HG02938 (cell line): ENCODE results near the gene SYNGR2.
"Not testable (repeated sequence)": the region's sequence is repeated elsewhere in the genome, so short reads cannot be mapped to it uniquely, and the experiment has no call there.

Experiments used
- ATAC-seq: cut with Tn5 transposase; IDR thresholded peaks from one replicate; pipeline ENCODE4 v1.9.1; 2021; ENCODE audit warnings: mild to moderate bottlenecking, moderate library complexity; ENCODE audit not compliant: unreplicated experiment

The SYNGR2 gene

DNA sequence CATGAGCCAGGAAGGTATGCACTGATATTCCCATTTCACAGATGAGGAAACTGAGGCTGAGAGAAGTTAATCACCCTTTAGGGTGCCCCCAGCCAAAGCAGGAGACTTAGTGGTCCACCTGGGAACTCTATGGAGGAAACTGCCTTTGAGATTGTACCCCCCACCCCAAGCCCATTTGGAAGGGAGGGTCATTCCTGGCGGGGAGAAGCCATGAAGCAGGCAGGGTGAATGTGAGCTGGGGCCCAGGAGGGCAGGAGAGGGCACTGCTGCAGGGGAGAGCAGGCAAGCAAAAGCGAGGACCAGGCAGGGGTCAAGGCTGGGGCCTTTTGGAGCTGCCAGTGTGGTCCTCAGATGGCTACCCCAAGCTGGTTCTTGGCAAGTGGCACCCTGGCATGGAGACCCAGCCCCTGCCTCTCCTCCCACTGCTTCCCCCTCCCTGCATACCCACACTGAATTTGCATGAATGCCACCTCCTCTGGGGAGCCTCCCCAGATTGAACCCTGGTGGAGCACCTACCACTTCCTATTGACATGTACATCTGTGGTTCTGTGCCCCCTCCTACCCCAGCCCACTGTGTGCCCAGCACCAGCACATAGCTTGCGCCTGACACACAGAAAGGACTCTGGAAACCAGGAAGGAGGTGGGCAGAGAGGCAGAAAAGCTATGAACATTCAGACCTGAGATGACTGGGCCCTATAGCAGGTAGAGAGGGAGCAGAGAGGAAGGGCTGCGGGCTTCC lies 38.9 kb upstream of the SYNGR2 start:
- no peak for ATAC-seq

DNA sequence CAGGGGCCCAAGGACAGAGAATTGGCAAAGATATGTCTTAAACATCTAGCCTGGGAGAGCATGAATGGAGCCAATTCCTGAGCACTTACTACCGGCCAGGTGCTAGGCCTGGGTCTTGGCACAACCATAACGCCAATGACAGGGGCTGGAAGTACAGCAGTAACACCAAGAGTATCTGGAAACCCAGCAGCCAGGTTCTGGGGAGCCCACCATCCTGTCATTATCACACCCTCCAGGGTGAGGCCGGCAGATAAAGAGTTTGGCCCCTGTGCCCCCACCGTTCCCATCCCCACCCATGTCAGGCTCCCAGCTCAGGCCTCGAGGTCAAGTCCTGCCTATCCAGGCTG lies 38.3 kb upstream of the SYNGR2 start:
- ATAC-seq, result no peak

DNA sequence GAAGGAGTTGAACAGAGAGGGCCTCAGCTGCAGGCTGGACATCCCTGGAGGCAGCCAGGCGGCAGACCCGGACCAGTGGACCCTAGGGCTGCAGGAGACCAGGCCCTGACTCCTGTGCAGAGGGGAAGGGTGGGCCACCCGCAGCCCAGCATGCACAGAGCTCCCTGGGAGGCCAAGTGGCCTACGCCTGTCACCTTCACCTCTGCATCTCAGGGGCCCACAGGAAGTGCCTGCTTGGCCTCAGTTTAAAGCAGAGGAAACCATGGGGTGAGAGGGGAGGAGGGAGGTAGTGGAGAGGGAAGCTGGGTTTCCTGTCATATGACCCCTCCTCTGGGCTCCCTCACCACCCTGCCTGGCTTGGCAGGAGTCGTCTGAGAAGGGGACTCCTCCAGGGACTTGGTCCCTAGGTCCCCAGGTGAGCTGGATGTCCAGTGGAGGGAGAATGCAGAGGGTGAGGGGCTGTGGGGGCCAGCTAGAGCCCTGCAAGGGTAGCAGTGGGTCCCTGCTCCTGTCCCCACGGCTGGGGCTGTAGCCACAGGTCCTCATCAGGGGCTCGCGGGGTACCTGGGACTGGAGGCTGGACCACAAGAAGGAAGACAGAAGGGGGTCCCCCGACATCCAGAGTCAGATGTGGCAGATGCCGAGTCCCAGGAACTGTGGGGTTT lies 37.8 kb upstream of the SYNGR2 start, which contains the start of gene TMC8:
Gene TMC8 (plus strand): TSS at position 335 of the 665 bp plus-strand sequence. CDS start 818 bp downstream, outside the sequence.
- ATAC-seq, result no peak

DNA sequence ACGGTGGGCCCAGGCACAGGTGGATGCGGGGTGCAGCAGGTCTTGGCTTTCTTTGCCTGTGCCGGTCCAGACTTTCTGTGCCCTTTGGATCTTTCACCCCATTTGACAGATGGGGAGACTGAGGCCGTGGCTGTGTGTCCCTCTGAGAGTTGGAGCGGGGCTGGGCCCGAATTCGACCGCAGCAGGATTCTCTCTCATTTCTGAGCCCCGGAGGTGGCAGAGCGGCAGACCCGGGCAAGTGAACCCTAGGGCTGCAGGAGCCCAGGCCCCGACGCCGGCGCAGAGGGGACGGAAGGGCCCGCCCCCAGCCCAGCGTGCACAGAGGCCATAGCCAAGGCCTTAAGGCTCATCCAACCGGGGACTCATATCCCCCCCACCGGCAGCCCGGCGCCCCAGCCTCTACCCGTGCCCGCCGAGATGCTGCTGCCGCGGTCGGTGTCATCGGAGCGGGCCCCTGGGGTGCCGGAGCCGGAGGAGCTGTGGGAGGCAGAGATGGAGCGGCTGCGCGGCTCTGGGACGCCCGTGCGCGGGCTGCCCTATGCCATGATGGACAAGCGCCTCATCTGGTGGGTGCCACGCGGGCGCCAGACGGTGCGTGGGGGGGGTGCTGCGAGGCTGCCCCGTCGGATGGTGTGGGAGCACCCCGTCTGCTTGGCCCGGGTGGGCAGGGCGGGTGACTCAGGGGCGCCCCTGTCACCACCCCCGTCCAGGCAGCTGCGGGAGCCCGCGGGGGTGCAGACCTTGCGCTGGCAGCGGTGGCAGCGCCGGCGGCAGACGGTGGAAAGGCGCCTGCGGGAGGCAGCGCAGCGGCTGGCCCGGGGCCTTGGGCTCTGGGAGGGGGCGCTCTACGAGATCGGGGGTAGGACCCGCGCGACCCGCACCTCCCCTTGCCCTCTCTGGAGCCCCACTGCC lies 37.0 kb upstream of the SYNGR2 start:
- no peak for ATAC-seq

DNA sequence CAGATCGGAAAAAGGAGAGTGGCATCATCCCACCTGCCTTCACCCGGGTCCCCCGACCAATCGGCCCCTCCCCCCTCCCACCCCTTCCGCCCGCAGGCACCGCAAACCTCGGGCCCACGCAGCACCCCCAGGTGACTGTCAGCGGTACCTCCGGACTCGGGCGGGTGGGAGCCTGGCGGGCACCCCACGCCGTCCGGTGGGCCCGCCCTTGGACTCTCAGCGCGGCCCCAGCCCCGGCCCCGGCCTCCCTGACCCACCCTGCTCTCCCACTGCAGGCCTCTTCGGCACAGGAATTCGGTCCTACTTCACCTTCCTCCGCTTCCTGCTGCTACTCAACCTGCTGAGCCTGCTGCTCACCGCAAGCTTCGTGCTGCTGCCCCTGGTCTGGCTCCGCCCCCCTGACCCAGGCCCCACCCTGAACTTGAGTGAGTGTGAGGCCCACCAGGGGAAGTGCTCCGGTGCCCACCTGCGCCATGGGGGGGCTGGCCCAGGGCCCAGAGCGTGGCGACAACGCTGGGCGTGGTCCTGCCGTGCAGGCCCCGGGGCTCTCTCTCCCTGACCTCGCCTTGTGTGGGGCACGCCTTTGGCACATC lies 36.2 kb upstream of the SYNGR2 start:
- no peak for ATAC-seq

DNA sequence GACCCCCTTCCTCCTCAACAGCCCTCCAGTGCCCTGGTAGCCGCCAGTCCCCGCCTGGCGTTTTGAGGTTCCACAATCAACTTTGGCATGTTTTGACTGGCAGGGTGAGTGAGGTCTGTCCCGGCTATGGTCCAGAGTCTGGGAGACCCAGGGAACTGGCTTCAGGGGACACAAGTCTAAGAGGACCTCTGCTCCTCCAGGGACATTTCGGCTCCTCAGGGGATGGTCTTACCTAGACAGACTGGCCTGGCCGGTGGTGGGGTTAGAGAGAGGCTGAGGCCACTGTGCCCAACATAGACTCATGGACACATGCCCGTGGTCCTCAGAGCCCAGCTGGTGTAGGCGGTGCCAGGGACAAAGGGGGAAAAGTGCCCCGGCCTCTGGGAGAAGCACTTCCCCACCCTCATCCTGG lies 35.6 kb upstream of the SYNGR2 start:
- ATAC-seq, result no peak

DNA sequence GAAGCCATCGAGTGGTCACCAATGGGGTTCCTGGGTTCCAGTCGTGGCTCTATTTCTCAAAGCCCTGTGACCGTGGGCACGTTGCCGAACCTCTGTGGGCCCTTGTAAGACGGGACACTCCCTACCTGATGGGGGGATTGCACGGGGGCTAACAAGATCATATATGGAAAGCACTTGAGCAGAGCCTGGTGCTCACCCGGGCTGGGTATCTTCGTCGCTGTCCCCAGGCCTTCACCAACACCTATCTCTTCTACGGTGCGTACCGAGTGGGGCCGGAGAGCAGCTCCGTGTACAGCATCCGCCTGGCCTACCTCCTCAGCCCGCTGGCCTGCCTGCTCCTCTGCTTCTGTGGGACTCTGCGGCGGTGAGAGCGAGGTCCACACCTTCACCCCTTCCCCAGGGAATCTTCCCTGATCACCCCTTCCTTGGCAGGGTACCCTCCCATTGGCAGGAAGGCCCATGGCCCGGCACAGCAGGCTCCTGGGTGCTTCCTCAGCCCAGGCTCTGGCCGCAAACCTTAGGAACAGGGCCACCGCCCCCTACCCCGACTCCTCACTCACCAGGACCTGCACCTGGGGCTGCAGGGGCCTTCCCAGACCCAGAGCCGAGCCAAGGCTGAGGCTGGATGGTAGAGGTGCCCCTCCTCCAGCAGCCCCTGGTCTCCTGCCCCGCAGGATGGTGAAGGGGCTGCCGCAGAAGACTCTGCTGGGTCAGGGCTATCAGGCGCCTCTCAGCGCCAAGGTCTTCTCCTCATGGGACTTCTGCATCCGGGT lies 35.0 kb upstream of the SYNGR2 start:
- ATAC-seq, result no peak

DNA sequence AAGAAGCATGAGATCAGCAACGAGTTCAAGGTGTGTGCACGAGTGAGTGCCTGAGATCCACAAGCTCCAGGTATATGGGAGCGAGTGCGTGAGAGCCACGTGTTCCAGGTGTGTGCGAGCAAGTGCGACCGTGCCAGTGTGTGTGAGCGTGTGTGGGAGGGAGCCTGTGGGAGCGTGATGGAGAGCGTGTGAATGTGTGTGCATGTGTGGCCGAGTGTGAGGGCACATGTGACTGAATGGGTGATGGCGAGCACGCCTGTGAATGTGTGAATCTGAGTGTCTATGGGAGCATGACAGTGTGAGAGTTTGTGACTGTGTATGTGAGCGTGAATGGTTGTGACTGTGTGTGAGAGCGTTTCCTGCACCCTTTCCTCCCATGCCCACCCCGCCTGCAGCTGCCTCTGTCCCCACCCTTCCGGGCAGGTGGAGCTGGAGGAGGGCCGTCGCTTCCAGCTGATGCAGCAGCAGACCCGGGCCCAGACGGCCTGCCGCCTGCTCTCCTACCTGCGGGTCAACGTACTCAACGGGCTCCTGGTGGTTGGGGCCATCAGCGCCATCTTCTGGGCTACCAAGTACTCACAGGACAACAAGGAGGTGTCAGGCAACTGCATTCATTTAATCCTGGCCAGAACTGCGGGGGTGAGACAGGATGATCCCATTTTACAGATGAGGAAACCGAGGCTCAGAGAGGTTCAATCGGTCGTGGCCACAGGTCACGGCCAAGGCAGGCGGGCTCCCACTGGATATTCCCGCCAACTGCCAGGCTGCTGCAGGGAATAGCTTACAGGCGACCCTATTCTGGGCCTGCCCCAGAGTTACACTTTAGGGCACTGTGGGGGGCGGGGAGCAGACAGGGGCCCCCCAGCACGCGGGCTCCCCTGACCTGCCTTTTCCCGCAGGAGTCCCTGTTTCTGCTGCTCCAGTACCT lies 34.1 kb upstream of the SYNGR2 start:
- no peak for ATAC-seq

DNA sequence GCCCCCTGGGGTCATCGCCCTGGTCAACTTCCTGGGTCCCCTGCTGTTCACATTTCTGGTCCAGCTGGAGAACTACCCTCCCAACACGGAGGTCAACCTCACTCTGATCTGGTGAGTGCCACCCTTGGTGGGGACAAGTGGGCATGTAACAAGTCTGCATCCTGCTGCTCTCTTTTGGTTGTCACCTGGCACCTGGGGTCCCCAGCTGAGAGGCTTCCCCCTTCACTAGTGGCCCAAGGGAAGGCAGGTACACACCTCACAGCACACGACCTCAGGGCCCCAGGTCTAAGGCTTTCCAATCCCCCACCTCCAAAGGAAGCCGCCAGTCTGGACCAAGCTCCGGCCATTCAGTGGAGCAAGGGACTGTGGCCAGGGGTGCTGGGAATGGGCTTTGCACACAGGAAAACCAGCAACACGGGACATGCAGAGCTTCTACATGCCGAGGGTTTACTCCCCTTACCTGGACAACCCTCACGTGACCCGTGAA lies 33.4 kb upstream of the SYNGR2 start:
- ATAC-seq, result no peak

DNA sequence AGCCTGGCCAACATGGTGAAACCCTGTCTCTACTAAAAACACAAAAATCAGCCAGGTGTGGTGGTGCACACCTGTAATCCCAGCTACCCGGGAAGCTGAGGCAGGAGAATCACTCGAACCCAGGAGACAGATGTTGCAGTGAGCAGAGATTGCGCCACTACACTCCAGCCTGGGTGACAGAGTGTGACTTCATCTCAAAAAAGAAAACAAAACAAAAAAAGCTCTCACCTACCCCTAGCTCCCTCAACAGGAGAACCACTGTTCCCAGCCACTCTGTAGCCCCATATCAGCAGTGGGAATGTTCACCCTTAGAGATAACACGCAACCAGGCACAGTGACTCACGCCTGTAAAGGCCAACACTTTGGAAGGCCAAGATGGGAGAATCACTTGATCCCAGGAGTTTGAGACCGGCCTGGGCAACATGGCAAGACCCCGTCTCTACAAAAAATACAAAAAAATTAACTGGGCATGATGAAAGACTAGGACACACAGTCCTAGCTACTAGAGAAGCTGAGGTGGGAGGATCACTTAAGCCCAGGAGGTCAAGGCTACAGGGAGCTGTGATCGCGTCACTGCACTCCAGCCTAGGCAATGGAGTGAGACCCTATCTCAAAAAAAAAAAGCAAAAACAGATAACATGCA lies 32.4 kb upstream of the SYNGR2 start:
- no peak for ATAC-seq

DNA sequence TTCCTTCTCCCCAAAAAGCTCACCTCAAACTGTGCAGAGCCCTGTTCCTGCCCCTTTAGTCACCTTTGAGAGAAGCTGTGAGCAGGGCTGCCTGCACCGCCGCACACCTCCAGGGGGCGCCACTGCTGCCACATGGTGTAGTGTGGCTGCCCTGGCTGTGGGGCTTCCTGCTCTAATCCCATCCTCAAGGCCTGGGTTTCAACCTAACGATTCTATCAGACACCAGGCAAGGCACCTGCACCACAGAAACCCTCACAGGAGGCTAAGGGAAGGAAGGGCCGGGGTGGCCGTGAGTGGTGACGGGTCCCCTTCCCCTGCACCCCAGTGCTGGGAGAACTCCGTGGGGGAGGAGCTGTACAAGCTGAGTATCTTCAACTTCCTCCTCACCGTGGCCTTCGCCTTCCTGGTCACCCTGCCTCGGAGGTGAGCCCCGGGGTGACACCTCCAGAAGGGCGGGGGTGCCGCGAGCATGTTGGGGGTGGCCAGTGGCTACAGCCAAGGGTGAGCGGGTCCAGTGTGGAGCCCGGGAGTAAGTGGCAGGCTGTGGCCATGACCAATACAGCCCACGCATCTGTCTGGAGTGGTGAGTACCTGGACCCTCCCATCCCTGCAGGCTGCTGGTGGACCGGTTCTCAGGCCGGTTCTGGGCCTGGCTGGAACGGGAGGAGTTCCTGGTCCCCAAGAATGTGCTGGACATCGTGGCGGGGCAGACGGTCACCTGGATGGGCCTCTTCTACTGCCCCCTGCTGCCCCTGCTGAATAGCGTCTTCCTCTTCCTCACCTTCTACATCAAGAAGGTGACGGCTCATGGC lies 30.8 kb upstream of the SYNGR2 start:
- no peak for ATAC-seq

DNA sequence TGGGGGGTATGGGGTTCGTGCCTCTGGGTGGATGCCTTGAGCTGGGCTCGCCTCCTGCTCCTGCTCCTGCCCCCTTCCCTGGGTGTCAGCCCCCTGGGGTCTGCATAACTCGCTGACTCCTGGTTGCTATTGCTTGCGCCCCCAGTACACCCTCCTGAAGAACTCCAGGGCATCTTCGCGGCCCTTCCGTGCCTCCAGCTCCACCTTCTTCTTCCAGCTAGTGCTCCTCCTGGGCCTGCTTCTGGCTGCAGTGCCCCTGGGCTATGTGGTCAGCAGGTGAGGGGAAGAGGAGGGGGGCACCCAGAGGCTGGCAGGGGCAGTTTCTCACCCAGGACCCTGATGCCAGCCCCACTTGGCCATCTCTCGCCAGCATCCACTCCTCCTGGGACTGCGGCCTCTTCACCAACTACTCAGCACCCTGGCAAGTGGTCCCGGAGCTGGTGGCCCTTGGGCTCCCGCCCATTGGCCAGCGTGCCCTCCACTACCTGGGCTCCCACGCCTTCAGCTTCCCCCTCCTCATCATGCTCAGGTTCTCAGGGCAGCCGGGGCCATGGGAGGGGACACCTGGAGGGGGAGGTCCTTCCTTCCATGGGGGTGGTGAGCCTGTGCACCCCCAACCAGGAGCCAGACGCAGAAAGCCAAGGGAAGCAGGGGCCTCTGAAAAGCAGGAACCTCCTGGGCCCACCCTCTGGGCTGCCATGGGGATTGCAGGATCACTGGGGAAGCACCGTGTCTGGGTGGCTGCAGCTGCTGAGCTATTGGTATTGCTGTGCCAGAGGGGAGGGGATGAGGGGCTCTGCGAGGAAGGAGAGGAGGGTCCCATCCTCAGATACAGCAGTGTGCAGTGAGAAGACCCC lies 29.9 kb upstream of the SYNGR2 start:
- no peak for ATAC-seq

DNA sequence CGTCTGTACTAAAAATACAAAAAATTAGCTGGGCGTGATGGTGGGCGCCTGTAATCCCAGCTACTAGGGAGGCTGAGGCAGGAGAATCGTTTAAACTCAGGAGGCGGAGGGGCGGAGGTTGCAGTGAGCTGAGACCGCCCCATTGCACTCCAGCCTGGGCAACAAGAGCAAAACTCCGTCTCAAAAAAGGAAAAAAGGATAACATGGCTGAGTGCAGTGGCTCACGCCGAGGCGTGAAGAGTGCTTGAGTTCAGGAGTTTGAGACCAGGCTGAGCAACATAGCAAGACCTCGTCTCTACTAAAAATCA lies 28.6 kb upstream of the SYNGR2 start:
- not testable (repeated sequence) for ATAC-seq

DNA sequence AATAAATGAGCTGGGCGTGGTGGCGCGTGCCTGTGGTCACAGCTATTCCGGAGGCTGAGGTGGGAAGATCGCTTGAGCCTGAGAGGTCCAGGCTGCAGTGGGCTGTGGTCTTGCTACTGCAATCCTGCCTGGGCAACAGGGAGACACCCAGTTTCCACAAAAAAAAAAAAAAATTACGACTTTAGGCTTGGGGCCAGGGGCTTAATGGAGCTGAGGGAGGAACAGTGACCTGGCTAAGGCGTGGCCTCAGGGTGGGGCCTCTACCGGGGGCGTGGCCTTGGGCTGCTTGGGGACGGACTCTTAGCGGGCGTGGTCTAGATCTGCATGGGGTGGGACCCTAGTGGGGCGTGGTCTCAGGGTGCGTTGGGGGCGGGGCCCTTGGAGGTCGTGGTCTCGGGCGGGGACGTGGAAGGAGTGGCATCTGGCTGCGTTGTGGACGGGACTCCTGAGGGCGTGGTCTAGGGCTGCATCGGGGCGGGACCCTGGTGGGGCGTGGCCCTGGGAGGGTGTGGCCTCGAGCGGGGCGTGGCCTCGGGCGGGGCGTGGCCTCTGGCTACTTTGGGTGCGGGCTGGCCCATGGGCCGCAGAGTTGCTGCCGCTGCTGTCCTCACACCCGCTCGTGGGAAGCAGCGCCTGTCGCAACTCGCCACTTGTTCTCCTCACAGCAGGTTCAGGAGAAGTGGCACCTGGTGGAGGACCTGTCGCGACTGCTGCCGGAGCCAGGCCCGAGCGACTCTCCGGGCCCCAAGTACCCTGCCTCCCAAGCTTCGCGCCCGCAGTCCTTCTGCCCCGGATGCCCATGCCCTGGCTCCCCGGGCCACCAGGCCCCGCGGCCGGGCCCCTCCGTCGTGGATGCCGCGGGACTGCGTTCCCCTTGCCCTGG lies 28.0 kb upstream of the SYNGR2 start:
- peak; percentile 78 for ATAC-seq

DNA sequence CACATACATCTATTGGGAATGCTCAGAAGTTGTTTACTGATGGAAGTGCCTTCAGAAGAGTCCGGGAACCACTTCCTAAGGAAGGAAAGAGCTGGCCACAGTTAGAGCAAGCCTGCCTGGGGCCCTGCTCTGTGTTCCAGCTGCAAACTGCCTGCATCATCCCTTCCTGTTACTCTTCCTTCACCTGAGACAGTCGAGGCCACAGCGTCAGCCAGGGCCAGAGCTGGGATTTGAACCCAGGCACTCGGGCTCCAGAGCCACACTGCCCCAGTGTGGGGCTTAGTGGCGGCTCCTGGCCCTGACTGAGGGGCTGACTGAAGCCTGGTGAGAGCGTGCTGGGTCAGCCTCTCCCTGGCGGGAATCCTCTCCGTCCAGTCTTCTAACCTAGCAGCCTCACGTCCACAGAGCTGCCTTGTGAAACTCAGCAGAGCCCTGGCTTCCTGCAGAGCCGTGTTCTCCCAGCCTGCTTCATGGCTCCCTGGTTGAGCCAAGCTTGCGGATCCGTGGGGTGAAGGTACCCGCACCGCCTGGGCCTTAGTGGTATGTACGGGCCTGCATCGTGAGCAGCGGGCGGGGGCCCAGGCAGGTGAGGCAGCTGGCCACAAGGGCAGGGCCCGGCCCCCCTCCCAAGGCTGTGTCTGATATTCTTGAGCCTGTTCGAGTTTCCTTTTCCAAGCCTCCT lies 26.8 kb upstream of the SYNGR2 start:
- ATAC-seq, result no peak
